Natural killer cell (primary cell): Measurements from ENCODE around the gene CACNA1S. TPM values are rescaled to one million over a fixed set of nuclear protein-coding genes. Genes with fewer than 3 reads are reported as not detected.

Experiments used
- ATAC-seq, 3 donors: fragments of 150-1000 bp in 2 of 3; fragments of 200-7000 bp in 1 of 3; cut with Tn5 transposase; 1 replicate in 1 of 3; 2 replicates in 2 of 3; pipeline ENCODE4 v1.10.0; 2021; ENCODE audit warnings: mild to moderate bottlenecking in 2 of 3, moderate library complexity in 2 of 3
- DNase-seq, 2 donors: peaks; one replicate each; pipeline versions ENCODE4 v3.0.0 to v3.0.0-alpha.2; 2013 to 2021; ENCODE audit warnings: mixed read lengths in 1 of 2
- H3K27ac ChIP-seq: one replicate; pipeline ENCODE4 v1.5.1; 2013; ENCODE audit warnings: mild to moderate bottlenecking, low read length
- H3K27me3 ChIP-seq: one replicate; pipeline ENCODE4 v1.6.1; 2013; ENCODE audit warnings: low read length; ENCODE audit not compliant: control insufficient read depth, insufficient read depth
- H3K36me3 ChIP-seq: one replicate; pipeline ENCODE4 v1.6.1; 2013; ENCODE audit warnings: low read length; ENCODE audit not compliant: control insufficient read depth, insufficient read depth
- H3K4me1 ChIP-seq: one replicate; pipeline ENCODE4 v1.6.1; 2013; ENCODE audit warnings: low read length; ENCODE audit not compliant: control insufficient read depth, insufficient read depth
- H3K4me3 ChIP-seq: one replicate; pipeline ENCODE4 v1.5.1; 2013; ENCODE audit warnings: low read length
- H3K9me3 ChIP-seq: one replicate; pipeline ENCODE4 v1.6.1; 2013; ENCODE audit warnings: low read length; ENCODE audit not compliant: control insufficient read depth, insufficient read depth
- H3K27ac Mint-ChIP-seq, 2 donors: one replicate each; pipeline ENCODE4 v1.8.0; 2022; ENCODE audit warnings: mild to moderate bottlenecking in 2 of 2, mixed read lengths in 2 of 2, moderate library complexity in 1 of 2
- H3K27me3 Mint-ChIP-seq, 2 donors: one replicate each; pipeline ENCODE4 v1.8.0; 2022; ENCODE audit warnings: low read depth in 2 of 2, mixed read lengths in 2 of 2
- H3K36me3 Mint-ChIP-seq: one replicate; pipeline ENCODE4 v1.8.0; 2022; ENCODE audit warnings: mixed read lengths
- H3K4me1 Mint-ChIP-seq, 2 donors: one replicate each; pipeline ENCODE4 v1.8.0; 2022; ENCODE audit warnings: mixed read lengths in 2 of 2
- H3K4me3 Mint-ChIP-seq: one replicate; pipeline ENCODE4 v1.8.0; 2022; ENCODE audit warnings: mild to moderate bottlenecking, moderate library complexity, mixed read lengths
- H3K9me3 Mint-ChIP-seq, 2 donors: one replicate each; pipeline ENCODE4 v1.8.0; 2022; ENCODE audit warnings: mixed read lengths in 2 of 2
- WGBS: methylation state at CpG from one replicate; pipeline ENCODE4 v1.1.7; 2013; ENCODE audit warnings: missing lambda C conversion rate; ENCODE audit not compliant: insufficient coverage; 5-methylcytosine and 5-hydroxymethylcytosine counted together
- intact Hi-C: fragments of 100-400 bp; cut with micrococcal nuclease; formaldehyde crosslinking; loops from one replicate; pipeline ENCODE4 v1.14.2; 2022
- total RNA-seq, 4 donors: library from RNA; stranded (reverse); fragments of 120-200 nt in 1 of 4; gene quantifications; one replicate each; pipeline versions ENCODE4 v1.2.3 to v1.2.4, GENCODE V29; 2013 to 2022
- TF ChIP-seq, protein P1 (sequence below): fragments of 200-600 bp; IDR thresholded peaks from one replicate; pipeline ENCODE4 v1.8.0; 2022; ENCODE audit warnings: antibody characterized with exemption

Gene CACNA1S
- total RNA-seq, 3 donors from 2014 or later (not counting 1 experiment from before 2014, with no cell fraction given) = not detected

DNA sequence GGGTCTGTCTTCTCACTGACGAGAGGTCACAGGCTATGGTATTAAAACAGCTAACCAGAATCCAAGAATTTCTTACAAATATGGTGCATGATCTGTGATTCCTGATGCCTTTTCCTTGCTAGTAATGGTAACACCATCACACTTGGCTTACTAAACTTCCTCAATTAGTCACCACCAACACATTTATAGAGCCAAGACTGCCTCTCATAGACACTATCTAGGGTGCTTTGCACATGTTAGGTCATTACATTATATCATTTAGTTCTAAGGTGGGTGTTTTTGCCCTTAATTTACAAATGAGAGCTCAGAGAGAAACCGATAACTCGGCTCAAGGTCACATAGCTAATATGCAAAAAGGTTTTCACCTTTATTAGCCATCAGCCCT lies 97.4 kb downstream of the CACNA1S start:
- Mint-ChIP-seq H3K36me3 (no peaks in the 10 kb centered on the region), H3K4me1 (peaks cover 73 to 82% of the 10 kb centered on the region in 2 donors), H3K4me3 (peak overlapping the region; percentile 7), H3K9me3 (no peaks in the 10 kb centered on the region), H3K27me3 (no peaks in the 10 kb centered on the region), H3K27ac (peak overlapping the region; percentile 74 to 98)
- no peak for DNase-seq
- 89% methylated on average over 3 of the region's 3 CpGs for WGBS
- Histone ChIP-seq H3K27ac (no peak overlapping the region), H3K9me3 (no peaks in the 10 kb centered on the region), H3K4me1 (peaks cover 98% of the 10 kb centered on the region), H3K27me3 (no peaks in the 10 kb centered on the region), H3K36me3 (no peaks in the 10 kb centered on the region), H3K4me3 (no peak overlapping the region)
- TF ChIP-seq, protein P1, sequence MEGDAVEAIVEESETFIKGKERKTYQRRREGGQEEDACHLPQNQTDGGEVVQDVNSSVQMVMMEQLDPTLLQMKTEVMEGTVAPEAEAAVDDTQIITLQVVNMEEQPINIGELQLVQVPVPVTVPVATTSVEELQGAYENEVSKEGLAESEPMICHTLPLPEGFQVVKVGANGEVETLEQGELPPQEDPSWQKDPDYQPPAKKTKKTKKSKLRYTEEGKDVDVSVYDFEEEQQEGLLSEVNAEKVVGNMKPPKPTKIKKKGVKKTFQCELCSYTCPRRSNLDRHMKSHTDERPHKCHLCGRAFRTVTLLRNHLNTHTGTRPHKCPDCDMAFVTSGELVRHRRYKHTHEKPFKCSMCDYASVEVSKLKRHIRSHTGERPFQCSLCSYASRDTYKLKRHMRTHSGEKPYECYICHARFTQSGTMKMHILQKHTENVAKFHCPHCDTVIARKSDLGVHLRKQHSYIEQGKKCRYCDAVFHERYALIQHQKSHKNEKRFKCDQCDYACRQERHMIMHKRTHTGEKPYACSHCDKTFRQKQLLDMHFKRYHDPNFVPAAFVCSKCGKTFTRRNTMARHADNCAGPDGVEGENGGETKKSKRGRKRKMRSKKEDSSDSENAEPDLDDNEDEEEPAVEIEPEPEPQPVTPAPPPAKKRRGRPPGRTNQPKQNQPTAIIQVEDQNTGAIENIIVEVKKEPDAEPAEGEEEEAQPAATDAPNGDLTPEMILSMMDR = no peak
- intact Hi-C loops = loop anchor here (5.0 kb wide), 1 partner anchor 137 kb away; the partner anchor contains the start of gene TMEM9
- ATAC-seq = no peak

DNA sequence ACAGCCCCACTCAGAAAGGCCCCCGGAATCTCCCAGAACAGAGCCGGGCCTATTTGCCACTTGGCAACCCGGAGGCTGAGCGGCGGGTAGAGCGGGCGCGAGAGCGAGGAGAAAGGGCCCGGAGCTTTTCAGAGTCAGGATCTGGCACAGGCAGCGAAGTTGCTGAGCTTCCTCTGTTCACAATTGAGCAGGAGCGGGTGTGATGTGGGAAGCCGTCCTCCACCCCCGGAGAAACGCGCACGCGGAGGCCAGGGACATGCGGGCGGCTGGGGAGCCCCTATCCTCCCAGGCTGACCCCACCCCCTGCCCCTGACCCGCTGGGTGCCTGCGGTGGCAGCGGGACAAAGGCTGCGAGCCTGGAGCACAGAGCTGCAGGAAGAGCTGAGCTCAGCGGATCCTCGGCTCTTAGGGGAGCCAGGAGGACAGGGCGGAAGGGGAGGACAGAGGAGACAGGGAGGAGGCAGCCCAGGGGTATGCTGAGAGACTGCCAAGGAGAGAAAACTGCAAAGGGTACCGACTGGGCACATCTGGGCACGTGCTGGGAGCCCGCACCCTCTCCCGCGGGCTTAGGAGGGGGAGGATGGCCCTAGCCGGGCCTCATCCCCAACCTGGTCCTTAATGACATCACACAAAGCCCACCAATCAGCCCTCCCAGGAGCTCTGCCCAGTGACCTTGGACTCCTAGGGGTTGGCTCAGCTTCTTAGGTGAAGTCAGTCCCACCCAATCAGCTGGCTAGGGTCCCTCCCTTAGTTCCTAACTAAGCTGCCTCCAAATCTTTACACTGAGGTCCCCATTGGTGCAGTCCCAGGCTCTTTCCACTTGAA lies 98.0 kb downstream of the CACNA1S start:
- TF ChIP-seq, protein P1 = no peak
- no peaks in the 10 kb centered on the region for H3K36me3 Mint-ChIP-seq
- no peaks in the 10 kb centered on the region for H3K9me3 Mint-ChIP-seq
- intact Hi-C loops = no loop called here
- no peaks in the 10 kb centered on the region for H3K27me3 Mint-ChIP-seq
- H3K4me1 Mint-ChIP-seq = peaks cover 73 to 76% of the 10 kb centered on the region in 2 donors
- WGBS = 96% methylated on average over 32 of the region's 33 CpGs
- peaks cover 2% of the 10 kb centered on the region for H3K36me3 ChIP-seq
- H3K4me3 Mint-ChIP-seq = peak overlapping the region; percentile 42
- no peak for ATAC-seq
- H3K27me3 ChIP-seq = no peaks in the 10 kb centered on the region
- H3K27ac ChIP-seq = no peak overlapping the region
- H3K4me1 ChIP-seq = peaks cover 94% of the 10 kb centered on the region
- H3K9me3 ChIP-seq = no peaks in the 10 kb centered on the region
- H3K27ac Mint-ChIP-seq = peak overlapping the region; percentile 82 to 98
- H3K4me3 ChIP-seq = no peak overlapping the region
- DNase-seq = no peak

DNA sequence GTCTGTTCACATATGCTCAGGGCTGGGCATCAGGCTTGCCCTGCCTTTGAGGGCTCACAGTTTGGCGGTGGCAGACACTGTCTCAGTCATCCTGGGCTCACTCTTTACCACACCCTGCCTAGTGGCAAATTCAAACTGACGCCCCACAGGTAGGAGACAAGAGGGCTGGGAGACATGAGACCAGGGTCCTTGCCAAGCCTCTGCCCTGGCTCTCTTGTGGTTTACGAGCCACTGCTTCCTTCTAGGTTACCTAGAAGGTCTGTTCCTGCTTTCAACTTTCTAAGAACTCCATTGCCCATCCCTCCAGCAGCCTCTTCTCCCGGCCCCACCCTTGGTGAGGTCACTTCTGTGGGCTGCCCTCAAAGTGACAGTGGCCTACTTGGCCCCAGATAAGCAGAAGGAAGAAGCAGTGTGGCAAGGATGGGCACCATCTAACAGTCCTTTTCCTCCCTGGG lies 99.2 kb downstream of the CACNA1S start:
- WGBS = 14% methylated on average over 4 of the region's 4 CpGs
- no peaks in the 10 kb centered on the region for H3K27me3 Mint-ChIP-seq

More for the DNA sequence above, 99.2 kb downstream of the CACNA1S start:
- TF ChIP-seq, protein P1 = no peak
- H3K4me3 ChIP-seq = no peak overlapping the region
- H3K4me3 Mint-ChIP-seq = peak overlapping the region; percentile 35
- ATAC-seq = peak; percentile 54 to 75 (median 62)
- H3K27ac ChIP-seq = no peak overlapping the region
- no peaks in the 10 kb centered on the region for H3K9me3 Mint-ChIP-seq
- peak in 1 of 2 donors; percentile 21 for DNase-seq
- no peaks in the 10 kb centered on the region for H3K36me3 Mint-ChIP-seq
- H3K36me3 ChIP-seq = peaks cover 12% of the 10 kb centered on the region
- peak overlapping the region; percentile 82 to 98 for H3K27ac Mint-ChIP-seq
- H3K9me3 ChIP-seq = no peaks in the 10 kb centered on the region
- peaks cover 93% of the 10 kb centered on the region for H3K4me1 ChIP-seq
- H3K27me3 ChIP-seq = no peaks in the 10 kb centered on the region
- intact Hi-C loops = no loop called here
- H3K4me1 Mint-ChIP-seq = peaks cover 65 to 67% of the 10 kb centered on the region in 2 donors
